HG03103 (cell line): Measurements from ENCODE around the gene LRRC14B.
"Not testable (repeated sequence)": the region's sequence is repeated elsewhere in the genome, so short reads cannot be mapped to it uniquely, and the experiment has no call there.

Experiments
- ATAC-seq: cut with Tn5 transposase; IDR thresholded peaks from one replicate; pipeline ENCODE4 v1.9.1; 2021; ENCODE audit warnings: low read depth; ENCODE audit not compliant: unreplicated experiment

The LRRC14B gene

GRCh38 chr5:159448-160172 is 31.7 kb upstream of the LRRC14B start:
- ATAC-seq, result no peak

- no peak for ATAC-seq
These were observed 31.2 kb upstream of the LRRC14B start for GRCh38 chr5:160173-160510.

- no peak for ATAC-seq
These were observed 30.1 kb upstream of the LRRC14B start for GRCh38 chr5:160921-161802.

GRCh38 chr5:161803-162110 is 29.5 kb upstream of the LRRC14B start:
- no peak for ATAC-seq

- ATAC-seq, result no peak
These were observed 29.1 kb upstream of the LRRC14B start for GRCh38 chr5:162190-162564.

- no peak for ATAC-seq
These were observed 28.5 kb upstream of the LRRC14B start for GRCh38 chr5:162565-163337.

- no peak for ATAC-seq
These were observed 28.0 kb upstream of the LRRC14B start for GRCh38 chr5:163338-163620.

GRCh38 chr5:163841-164240 is 27.5 kb upstream of the LRRC14B start:
- no peak for ATAC-seq

GRCh38 chr5:164244-164643 is 27.1 kb upstream of the LRRC14B start:
- no peak for ATAC-seq

- not testable (repeated sequence) for ATAC-seq
These were observed 26.5 kb upstream of the LRRC14B start for GRCh38 chr5:164783-165182.

- no peak for ATAC-seq
These were observed 24.6 kb upstream of the LRRC14B start for GRCh38 chr5:166441-167372.

- no peak for ATAC-seq
These were observed 23.8 kb upstream of the LRRC14B start for GRCh38 chr5:167511-167910.

- no peak for ATAC-seq
These were observed 23.2 kb upstream of the LRRC14B start for GRCh38 chr5:167982-168660.

GRCh38 chr5:169071-169727 is 22.1 kb upstream of the LRRC14B start:
- no peak for ATAC-seq

- no peak for ATAC-seq
These were observed 21.6 kb upstream of the LRRC14B start for GRCh38 chr5:169728-170094.

GRCh38 chr5:170971-171800 is 20.1 kb upstream of the LRRC14B start:
- ATAC-seq, result no peak

GRCh38 chr5:171801-172331 is 19.4 kb upstream of the LRRC14B start:
- ATAC-seq, result no peak

GRCh38 chr5:172421-172820 is 18.9 kb upstream of the LRRC14B start:
- ATAC-seq, result no peak

- ATAC-seq, result no peak
These were observed 18.4 kb upstream of the LRRC14B start for GRCh38 chr5:172841-173251.
